NOMO-1 treated with dmso at 0.1 percent for 144 hours (cell line): ENCODE data around the gene VMAC.
A peak's percentile ranks its signal among the peaks of the same experiment; 100 is the strongest.

Experiments used
- DNase-seq: peaks from one replicate; lab custom pipeline; 2025; ENCODE audit not compliant: unreplicated experiment; lab: John Stamatoyannopoulos, UW

The VMAC gene

GRCh38 chr19:5903624-5904351 lies 884 bp upstream of the VMAC start, which contains the start of gene NDUFA11:
TSS of gene NDUFA11 (minus strand) at chr19:5903790. CDS start at chr19:5903708, 82 bp downstream.
- peak; percentile 94 for DNase-seq

GRCh38 chr19:5905114-5905778 lies 574 bp downstream of the VMAC start:
- DNase-seq: no peak

- no peak for DNase-seq
Observed at GRCh38 chr19:5907241-5907640, 2.6 kb downstream of the VMAC start.

GRCh38 chr19:5908773-5909442 lies 4.2 kb downstream of the VMAC start:
- no peak for DNase-seq

- no peak for DNase-seq
Observed at GRCh38 chr19:5910638-5910907, 5.9 kb downstream of the VMAC start.

- DNase-seq: no peak
Observed at GRCh38 chr19:5911366-5911765, 6.7 kb downstream of the VMAC start.

- no peak for DNase-seq
Observed at GRCh38 chr19:5913739-5914357, 9.2 kb downstream of the VMAC start, which contains the start of gene CAPS. TSS of gene CAPS (plus strand) at chr19:5914254. CDS start at chr19:5914407, 153 bp downstream.

- DNase-seq: no peak
Observed at GRCh38 chr19:5914358-5914774, 9.7 kb downstream of the VMAC start.

- DNase-seq: no peak
Observed at GRCh38 chr19:5914946-5915781, 10.5 kb downstream of the VMAC start.

- DNase-seq: no peak
Observed at GRCh38 chr19:5915782-5916165, 11.1 kb downstream of the VMAC start.

- no peak for DNase-seq
Observed at GRCh38 chr19:5916181-5916708, 11.6 kb downstream of the VMAC start.

GRCh38 chr19:5917431-5918107 lies 12.9 kb downstream of the VMAC start:
- no peak for DNase-seq

GRCh38 chr19:5918463-5919079 lies 13.9 kb downstream of the VMAC start:
- no peak for DNase-seq

GRCh38 chr19:5921516-5922160 lies 17.0 kb downstream of the VMAC start:
- no peak for DNase-seq

- DNase-seq: no peak
Observed at GRCh38 chr19:5922161-5922545, 17.5 kb downstream of the VMAC start.

- DNase-seq: no peak
Observed at GRCh38 chr19:5923356-5923755, 18.7 kb downstream of the VMAC start.

GRCh38 chr19:5925830-5926427 lies 21.3 kb downstream of the VMAC start:
- DNase-seq: no peak

- DNase-seq: no peak
Observed at GRCh38 chr19:5926641-5927440, 22.2 kb downstream of the VMAC start.
